Esophagus squamous epithelium (tissue), 5 donors: ENCODE data around the gene CRISP3. TPM values are rescaled to one million over a fixed set of nuclear protein-coding genes. Genes with fewer than 3 reads are reported as not detected.
"Not testable (repeated sequence)": the region's sequence is repeated elsewhere in the genome, so short reads cannot be mapped to it uniquely, and the experiment has no call there.

ENCODE experiments used
- DNase-seq: peaks from one replicate; lab custom pipeline; 2025; lab: John Stamatoyannopoulos, UW
- H3K27ac ChIP-seq, 4 donors: fragments of 200-600 bp; sonication (generic); one replicate each; pipeline ENCODE4 v1.5.1; 2016 to 2019; ENCODE audit warnings: mild to moderate bottlenecking in 1 of 4
- H3K27me3 ChIP-seq, 4 donors: fragments of 200-600 bp; sonication (generic); 1 replicate in 3 of 4; 2 replicates in 1 of 4; pipeline versions ENCODE4 v1.5.1 to v1.6.0; 2017 to 2021; ENCODE audit warnings: antibody characterized with exemption in 1 of 4
- H3K36me3 ChIP-seq, 3 donors: fragments of 200-600 bp; sonication (generic); one replicate each; pipeline ENCODE4 v1.5.1; 2016 to 2019
- H3K4me1 ChIP-seq, 3 donors: fragments of 200-600 bp; sonication (generic); one replicate each; pipeline ENCODE4 v1.5.1; 2017 to 2019
- H3K4me3 ChIP-seq, 4 donors: fragments of 200-600 bp; sonication (generic); 1 replicate in 3 of 4; 2 replicates in 1 of 4; pipeline ENCODE4 v1.5.1; 2016 to 2019; ENCODE audit warnings: mild to moderate bottlenecking in 2 of 4, moderate library complexity in 1 of 4
- H3K9me3 ChIP-seq, 3 donors: fragments of 200-600 bp; sonication (generic); one replicate each; pipeline ENCODE4 v1.5.1; 2016 to 2019
- POLR2A ChIP-seq, 4 donors: fragments of 450-650 bp; IDR thresholded peaks; one replicate each; pipeline ENCODE4 v1.6.1; 2017; ENCODE audit warnings: antibody characterized with exemption in 4 of 4, mild to moderate bottlenecking in 4 of 4, moderate library complexity in 3 of 4
- WGBS, 2 donors: methylation state at CpG; one replicate each; pipeline ENCODE4 v1.1.5; 2018; 5-methylcytosine and 5-hydroxymethylcytosine counted together
- intact Hi-C: fragments of 100-400 bp; cut with DNase I; formaldehyde crosslinking; loops from one replicate; pipeline ENCODE4 v1.15.0; 2022
- total RNA-seq, 4 donors: library from RNA; depleted of rRNA; stranded (reverse); fragments of >200 nt; gene quantifications; one replicate each; pipeline ENCODE4 v1.1.0, GENCODE V29; 2016
- TF ChIP-seq, protein P1 (sequence below), 6 experiments: fragments of 450-650 bp in 4 of 6; fragments of 200-600 bp in 2 of 6; sonication (generic) in 2 of 6; IDR thresholded peaks; one replicate each; pipeline ENCODE4 v1.5.1; 2016 to 2019; ENCODE audit warnings: antibody characterized with exemption in 6 of 6, mild to moderate bottlenecking in 4 of 6, moderate library complexity in 4 of 6
- donor health status: DM: yes; HTN: yes; CAD: no.

CRISP3 gene
- total RNA-seq, 4 donors from 2014 or later = 6.1 to 114 (median 48.8) TPM

DNA sequence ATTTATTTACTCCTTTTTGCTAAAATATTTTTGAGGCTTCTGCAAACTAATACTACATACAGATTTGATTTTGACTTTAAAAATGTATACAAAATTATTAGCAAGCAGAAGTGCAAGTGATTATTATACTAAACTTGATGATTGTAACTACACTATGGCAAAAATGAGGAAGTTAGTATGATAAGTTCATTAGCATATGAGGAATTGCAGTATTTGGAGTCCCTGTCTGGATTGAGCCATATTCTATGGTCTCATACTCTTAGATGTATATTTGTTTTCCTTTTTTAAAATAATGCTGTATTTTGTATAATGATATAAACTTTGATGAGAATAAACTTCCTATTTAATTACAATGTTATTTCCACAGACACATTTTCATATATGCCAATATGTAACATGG lies 13.9 kb downstream of the CRISP3 start:
- no peaks in the 10 kb centered on the region for H3K9me3 ChIP-seq
- DNase-seq = no peak
- intact Hi-C loops = no loop called here
- H3K36me3 ChIP-seq = no peaks in the 10 kb centered on the region
- H3K27ac ChIP-seq = no peak overlapping the region
- no peaks in the 10 kb centered on the region for H3K27me3 ChIP-seq
- TF ChIP-seq POLR2A (IDR thresholded peaks at IDR 0.05) = no peak
- TF ChIP-seq, protein P1, sequence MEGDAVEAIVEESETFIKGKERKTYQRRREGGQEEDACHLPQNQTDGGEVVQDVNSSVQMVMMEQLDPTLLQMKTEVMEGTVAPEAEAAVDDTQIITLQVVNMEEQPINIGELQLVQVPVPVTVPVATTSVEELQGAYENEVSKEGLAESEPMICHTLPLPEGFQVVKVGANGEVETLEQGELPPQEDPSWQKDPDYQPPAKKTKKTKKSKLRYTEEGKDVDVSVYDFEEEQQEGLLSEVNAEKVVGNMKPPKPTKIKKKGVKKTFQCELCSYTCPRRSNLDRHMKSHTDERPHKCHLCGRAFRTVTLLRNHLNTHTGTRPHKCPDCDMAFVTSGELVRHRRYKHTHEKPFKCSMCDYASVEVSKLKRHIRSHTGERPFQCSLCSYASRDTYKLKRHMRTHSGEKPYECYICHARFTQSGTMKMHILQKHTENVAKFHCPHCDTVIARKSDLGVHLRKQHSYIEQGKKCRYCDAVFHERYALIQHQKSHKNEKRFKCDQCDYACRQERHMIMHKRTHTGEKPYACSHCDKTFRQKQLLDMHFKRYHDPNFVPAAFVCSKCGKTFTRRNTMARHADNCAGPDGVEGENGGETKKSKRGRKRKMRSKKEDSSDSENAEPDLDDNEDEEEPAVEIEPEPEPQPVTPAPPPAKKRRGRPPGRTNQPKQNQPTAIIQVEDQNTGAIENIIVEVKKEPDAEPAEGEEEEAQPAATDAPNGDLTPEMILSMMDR (IDR thresholded peaks at IDR 0.05) = no peak
- no peaks in the 10 kb centered on the region for H3K4me1 ChIP-seq
- H3K4me3 ChIP-seq = no peak overlapping the region

DNA sequence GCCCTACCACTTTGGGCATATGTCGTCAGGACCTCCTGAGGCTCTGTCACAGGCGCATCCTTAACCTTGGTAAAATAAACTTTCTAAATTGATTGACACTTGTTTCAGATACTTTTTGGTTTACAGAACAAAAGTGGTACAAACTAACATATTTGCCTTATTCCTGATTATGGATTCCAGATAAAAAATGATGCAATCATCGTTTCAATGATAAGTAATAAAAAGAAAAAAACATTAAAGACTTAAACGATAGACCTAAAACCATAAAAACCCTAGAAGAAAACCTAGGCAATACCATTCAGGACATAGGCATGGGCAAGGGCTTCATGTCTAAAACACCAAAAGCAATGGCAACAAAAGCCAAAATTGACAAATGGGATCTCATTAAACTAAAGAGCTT lies 20.3 kb downstream of the CRISP3 start:
- DNase-seq, H3K9me3 ChIP-seq, H3K36me3 ChIP-seq, H3K4me1 ChIP-seq, intact Hi-C loops, H3K27me3 ChIP-seq, H3K27ac ChIP-seq, H3K4me3 ChIP-seq: not testable (repeated sequence)
- 58 to 74% methylated on average over 4 of the region's 4 CpGs for WGBS, 2 donors

DNA sequence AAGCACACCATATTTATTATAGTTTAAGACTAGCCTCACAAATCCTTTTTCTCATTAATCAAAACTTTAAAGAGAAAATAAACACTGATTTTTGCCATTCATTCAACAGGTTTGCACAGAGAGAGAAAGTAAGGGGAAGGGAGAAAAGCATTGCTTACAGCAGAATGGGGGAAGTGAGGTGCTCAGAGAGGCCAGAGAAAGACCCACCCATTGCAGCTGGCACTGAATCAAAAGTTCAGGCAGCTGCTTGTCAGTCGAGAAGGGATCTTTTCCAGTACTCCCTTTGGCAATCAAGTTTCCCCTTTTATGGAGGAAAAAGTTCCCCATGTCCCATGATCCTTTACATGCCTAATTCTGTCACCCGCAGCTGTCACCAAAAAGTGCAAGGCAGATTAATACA lies 22.9 kb downstream of the CRISP3 start:
- DNase-seq = no peak
- no peaks in the 10 kb centered on the region for H3K9me3 ChIP-seq
- no peaks in the 10 kb centered on the region for H3K4me1 ChIP-seq
- intact Hi-C loops = no loop called here
- no peaks in the 10 kb centered on the region for H3K27me3 ChIP-seq
- TF ChIP-seq, protein P1 (IDR thresholded peaks at IDR 0.05) = no peak
- no peak for TF ChIP-seq POLR2A (IDR thresholded peaks at IDR 0.05)
- no peak overlapping the region for H3K4me3 ChIP-seq
- H3K36me3 ChIP-seq = no peaks in the 10 kb centered on the region
- H3K27ac ChIP-seq = no peak overlapping the region
- 26 to 42% methylated on average over 2 of the region's 2 CpGs for WGBS, 2 donors

DNA sequence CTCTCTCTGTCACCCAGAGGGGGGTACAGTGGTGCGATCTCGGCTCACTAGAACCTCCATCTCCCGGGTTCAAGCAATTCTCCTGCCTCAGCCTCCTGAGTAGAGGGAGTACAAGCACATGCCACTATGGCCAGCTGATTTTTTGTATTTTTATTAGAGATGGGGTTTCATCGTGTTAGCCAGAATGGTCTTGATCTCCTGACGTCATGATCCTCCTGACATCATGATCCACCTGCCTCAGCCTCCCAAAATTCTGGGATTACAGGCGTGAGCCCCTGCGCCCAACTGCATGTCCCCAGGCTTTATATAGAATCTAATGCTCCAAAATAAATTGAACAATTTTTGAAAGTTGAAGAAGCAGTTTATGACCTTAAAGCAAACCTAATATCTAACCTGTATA lies 23.8 kb downstream of the CRISP3 start:
- intact Hi-C loops = no loop called here
- WGBS, 2 donors = 83 to 85% methylated on average over 7 of the region's 7 CpGs
- Histone ChIP-seq H3K36me3 (no peaks in the 10 kb centered on the region), H3K27me3 (no peaks in the 10 kb centered on the region), H3K9me3 (no peaks in the 10 kb centered on the region), H3K4me1 (no peaks in the 10 kb centered on the region), H3K4me3 (no peak overlapping the region), H3K27ac (no peak overlapping the region)
- no peak for DNase-seq
- no peak for TF ChIP-seq POLR2A (IDR thresholded peaks at IDR 0.05)
- TF ChIP-seq, protein P1 (IDR thresholded peaks at IDR 0.05) = no peak

DNA sequence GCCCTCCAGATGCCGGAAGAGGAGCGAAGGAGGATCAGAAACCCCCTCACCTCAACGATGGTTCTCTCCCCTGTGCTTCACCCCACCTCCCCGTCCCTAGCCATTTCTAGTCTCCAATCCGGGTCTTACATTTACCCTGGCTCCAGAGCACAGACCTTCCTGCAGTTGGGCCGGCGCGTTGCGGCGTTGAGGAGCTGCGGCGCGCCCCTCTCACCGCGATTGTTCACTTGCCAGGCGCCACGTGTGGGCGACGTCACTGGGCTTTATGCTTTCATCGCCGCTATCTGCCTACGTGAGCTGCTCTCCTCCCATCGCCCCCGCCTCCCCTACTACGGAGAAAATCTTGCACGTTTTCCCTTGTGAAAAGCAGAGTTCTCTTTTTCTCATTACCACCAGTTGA lies 30.8 kb downstream of the CRISP3 start, which contains the start of gene CRISP2:
Gene CRISP2 (minus strand): TSS at position 198 of the 400 bp plus-strand sequence. CDS start 4,347 bp downstream, outside the sequence.
- DNase-seq = no peak
- WGBS, 2 donors = 30 to 53% methylated on average over 20 to 24 of the region's 26 CpGs
- Histone ChIP-seq H3K36me3 (no peaks in the 10 kb centered on the region), H3K27ac (no peak within 1 kb of the TSS), H3K4me1 (no peaks in the 10 kb centered on the region), H3K9me3 (no peaks in the 10 kb centered on the region), H3K27me3 (no peaks in the 10 kb centered on the region), H3K4me3 (no peak within 1 kb of the TSS)
- intact Hi-C loops = no loop called here
- TF ChIP-seq POLR2A (IDR thresholded peaks at IDR 0.05) = no peak
- TF ChIP-seq, protein P1 (IDR thresholded peaks at IDR 0.05) = no peak

DNA sequence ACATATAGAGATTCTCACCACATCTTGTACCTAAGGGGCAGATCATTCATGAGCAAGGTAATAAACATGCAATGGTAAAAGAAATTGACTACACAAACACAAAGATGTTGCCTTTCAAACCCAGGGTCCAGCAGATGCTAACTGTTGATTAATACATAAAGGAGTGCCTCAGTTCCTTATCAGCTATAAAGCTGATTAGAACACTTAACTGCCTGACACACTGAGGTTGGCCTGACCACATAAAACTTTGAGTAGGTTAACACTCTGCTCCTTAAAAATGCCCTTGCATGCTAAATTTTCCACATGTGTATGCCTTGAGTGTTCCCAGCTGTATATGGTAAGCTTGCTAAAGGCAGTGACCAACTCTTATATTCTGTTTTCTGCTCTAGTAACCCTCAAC lies 45.7 kb downstream of the CRISP3 start:
- H3K27ac ChIP-seq = no peak overlapping the region
- no peak overlapping the region for H3K4me3 ChIP-seq
- no peak for DNase-seq

More for the DNA sequence above, 45.7 kb downstream of the CRISP3 start:
- Histone ChIP-seq H3K27me3 (no peaks in the 10 kb centered on the region), H3K36me3 (no peaks in the 10 kb centered on the region), H3K4me1 (no peaks in the 10 kb centered on the region), H3K9me3 (peaks cover 0 to 14% (median 4%) of the 10 kb centered on the region in 3 donors)
- intact Hi-C loops = no loop called here
- TF ChIP-seq, protein P1 (IDR thresholded peaks at IDR 0.05) = no peak
- TF ChIP-seq POLR2A (IDR thresholded peaks at IDR 0.05) = no peak
